Adipose tissue (tissue), 3 donors: ENCODE measurements around the gene PKP4. TPM values are rescaled to one million over a fixed set of nuclear protein-coding genes. Genes with fewer than 3 reads are reported as not detected.

Experiments
- H3K27ac ChIP-seq: one replicate; pipeline ENCODE4 v1.5.1; 2013; ENCODE audit warnings: low read depth, low read length
- WGBS, 3 donors: extraction: QIAGEN DNeasy Blood & Tissue Kit; methylation state at CpG; one replicate each; pipeline ENCODE4 v1.1.7; 2013; 5-methylcytosine and 5-hydroxymethylcytosine counted together
- polyA plus RNA-seq, 3 donors: library from polyadenylated mRNA; stranded (reverse); fragments of 200-250 nt; gene quantifications; one replicate each; pipeline ENCODE4 v1.2.3, GENCODE V29; 2013
- donor health status: healthy with polysubstance abuse.
- donor health status: Bipolar disorder and iron deficiency.
- donor health status: healthy.

The PKP4 gene
- polyA plus RNA-seq, 3 donors = 11.5 to 35.2 (median 25.9) TPM

DNA sequence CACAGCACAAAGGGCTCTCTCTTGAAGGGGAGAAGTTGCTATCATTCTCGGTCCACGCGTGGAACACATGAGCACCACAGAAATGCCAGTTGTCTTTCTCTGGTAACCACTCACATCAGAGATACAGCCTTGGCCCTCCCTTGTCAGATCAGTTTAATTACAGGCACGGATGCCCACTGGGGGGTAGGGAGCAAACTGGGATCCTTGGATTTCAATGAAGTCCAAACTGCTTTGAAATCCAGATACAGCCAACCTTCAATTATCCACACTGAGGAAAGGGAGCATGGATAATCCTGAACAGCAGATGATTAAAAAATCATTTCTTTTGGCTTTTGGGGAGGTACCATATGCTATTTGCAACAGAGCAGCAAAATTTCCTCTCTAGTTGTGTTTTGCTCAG is 274.6 kb downstream of the PKP4 start:
- WGBS, 3 donors = 98 to 100% (median 98%) methylated on average over 4 of the region's 4 CpGs
- H3K27ac ChIP-seq = no peak overlapping the region

Other genes starting within 250 kb of the PKP4 start
- under 1 TPM in 2 of 3 donors, not detected in 1; 0.09 to 0.12 TPM for gene CCDC148, start 199 bp upstream of the PKP4 start, polyA plus RNA-seq